Trophoblast cell (in vitro differentiated cells and primary cell): ENCODE results near the gene PSMB4.

Experiments
- DNase-seq, 2 donors: peaks; one replicate each; pipeline ENCODE4 v3.0.0-alpha.2; 2016
- H2AFZ ChIP-seq: 2 replicates; pipeline ENCODE4 v1.6.1; 2013; ENCODE audit warnings: low read length, moderate library complexity, mild to moderate bottlenecking; ENCODE audit not compliant: insufficient read depth, poor library complexity
- H2AK5ac ChIP-seq: 2 replicates; pipeline ENCODE4 v1.6.1; 2013; ENCODE audit warnings: mild to moderate bottlenecking, low read length
- H2BK120ac ChIP-seq: 2 replicates; pipeline ENCODE4 v1.6.1; 2013; ENCODE audit warnings: low read length, mild to moderate bottlenecking, moderate library complexity; ENCODE audit not compliant: insufficient read depth, poor library complexity
- H2BK12ac ChIP-seq: 2 replicates; pipeline ENCODE4 v1.6.1; 2013; ENCODE audit warnings: mild to moderate bottlenecking, low read length, moderate library complexity
- H2BK5ac ChIP-seq: 2 replicates; pipeline ENCODE4 v1.6.1; 2013; ENCODE audit warnings: low read length, low read depth, moderate library complexity, mild to moderate bottlenecking; ENCODE audit not compliant: poor library complexity
- H3K14ac ChIP-seq: 2 replicates; pipeline ENCODE4 v1.6.1; 2013; ENCODE audit warnings: mild to moderate bottlenecking, low read length
- H3K18ac ChIP-seq: 2 replicates; pipeline ENCODE4 v1.6.1; 2013; ENCODE audit warnings: mild to moderate bottlenecking, low read length
- H3K23ac ChIP-seq: 2 replicates; pipeline ENCODE4 v1.6.1; 2013; ENCODE audit warnings: low read length
- H3K27ac ChIP-seq: 2 replicates; pipeline ENCODE4 v1.5.1; 2013; ENCODE audit warnings: low read depth, mild to moderate bottlenecking, inconsistent platforms, low read length, moderate library complexity
- H3K27me3 ChIP-seq: 2 replicates; pipeline ENCODE4 v1.6.1; 2013; ENCODE audit warnings: inconsistent platforms, mild to moderate bottlenecking, low read length, moderate library complexity; ENCODE audit not compliant: insufficient read depth
- H3K36me3 ChIP-seq, 2 experiments: 1 replicate in 1 of 2; 2 replicates in 1 of 2; pipeline ENCODE4 v1.6.1; 2013; ENCODE audit warnings: low read length in 2 of 2, mild to moderate bottlenecking in 2 of 2, moderate library complexity in 1 of 2; ENCODE audit not compliant: insufficient read depth in 2 of 2, control insufficient read depth in 1 of 2
- H3K4ac ChIP-seq: 2 replicates; pipeline ENCODE4 v1.6.1; 2013; ENCODE audit warnings: low read depth, mild to moderate bottlenecking, low read length, moderate library complexity
- H3K4me1 ChIP-seq, 2 experiments: 1 replicate in 1 of 2; 2 replicates in 1 of 2; pipeline ENCODE4 v1.6.1; 2013; ENCODE audit warnings: low read length in 2 of 2, mild to moderate bottlenecking in 2 of 2, moderate library complexity in 1 of 2; ENCODE audit not compliant: insufficient read depth in 2 of 2, control insufficient read depth in 1 of 2
- H3K4me2 ChIP-seq: 2 replicates; pipeline ENCODE4 v1.6.1; 2013; ENCODE audit warnings: inconsistent platforms, mild to moderate bottlenecking, low read length, moderate library complexity
- H3K4me3 ChIP-seq: 2 replicates; pipeline ENCODE4 v1.5.1; 2013; ENCODE audit warnings: mild to moderate bottlenecking, low read depth, low read length, inconsistent platforms
- H3K79me1 ChIP-seq: one replicate; pipeline ENCODE4 v1.6.1; 2013; ENCODE audit warnings: low read length
- H3K79me2 ChIP-seq: 2 replicates; pipeline ENCODE4 v1.6.1; 2013; ENCODE audit warnings: low read length, mild to moderate bottlenecking; ENCODE audit not compliant: control insufficient read depth, insufficient read depth, poor library complexity
- H3K9ac ChIP-seq: 2 replicates; pipeline ENCODE4 v1.6.1; 2013; ENCODE audit warnings: mild to moderate bottlenecking, low read length
- H3K9me3 ChIP-seq: 2 replicates; pipeline ENCODE4 v1.6.1; 2013; ENCODE audit warnings: low read depth, mild to moderate bottlenecking, control low read depth, inconsistent platforms, low read length; ENCODE audit not compliant: insufficient read depth
- H4K12ac ChIP-seq: 2 replicates; pipeline ENCODE4 v1.6.1; 2013; ENCODE audit warnings: low read depth, mild to moderate bottlenecking, low read length, moderate library complexity
- H4K8ac ChIP-seq: 2 replicates; pipeline ENCODE4 v1.6.1; 2013; ENCODE audit warnings: low read depth, mild to moderate bottlenecking, low read length, moderate library complexity
- H4K91ac ChIP-seq: one replicate; pipeline ENCODE4 v1.6.1; 2013; ENCODE audit warnings: low read depth, mild to moderate bottlenecking, low read length, moderate library complexity
- WGBS: extraction: QIAGEN DNeasy Blood & Tissue Kit; methylation state at CpG from one replicate; pipeline ENCODE4 v1.1.7; 2013; ENCODE audit warnings: missing lambda C conversion rate; ENCODE audit not compliant: insufficient read length, insufficient coverage; ENCODE audit errors: extremely low coverage; 5-methylcytosine and 5-hydroxymethylcytosine counted together

PSMB4 gene

GRCh38 chr1:151418081-151418480, 18.7 kb downstream of the PSMB4 start:
- Histone ChIP-seq H3K14ac (no peak overlapping the region), H3K36me3 (peaks cover 34 to 38% of the 10 kb centered on the region in 2 experiments)

GRCh38 chr1:151419819-151420218, 20.4 kb downstream of the PSMB4 start:
- Histone ChIP-seq H3K4ac (no peak overlapping the region), H3K79me1 (no peaks in the 10 kb centered on the region), H3K27me3 (no peaks in the 10 kb centered on the region), H2AFZ (no peak overlapping the region), H2BK5ac (no peak overlapping the region), H3K18ac (no peak overlapping the region), H2BK120ac (no peak overlapping the region), H3K14ac (no peak overlapping the region), H2BK12ac (no peak overlapping the region), H2AK5ac (no peak overlapping the region), H3K79me2 (no peaks in the 10 kb centered on the region), H3K4me3 (no peak overlapping the region), H3K27ac (no peak overlapping the region), H3K4me1 (no peaks in the 10 kb centered on the region), H4K12ac (no peak overlapping the region), H4K91ac (no peak overlapping the region), H4K8ac (no peak overlapping the region), H3K9ac (no peak overlapping the region), H3K23ac (no peak overlapping the region), H3K4me2 (no peak overlapping the region), H3K9me3 (peaks cover 2% of the 10 kb centered on the region), H3K36me3 (peaks cover 39 to 41% of the 10 kb centered on the region in 2 experiments)
- WGBS = no CpG with 5 or more reads among the region's 5 CpGs
- DNase-seq = no peak

More at GRCh38 chr1:151418081-151418480, 18.7 kb downstream of the PSMB4 start:
- H3K27ac ChIP-seq = no peak overlapping the region
- WGBS = no CpG with 5 or more reads among the region's 3 CpGs
- H3K4me1 ChIP-seq = no peaks in the 10 kb centered on the region
- H4K8ac ChIP-seq = no peak overlapping the region
- H3K23ac ChIP-seq = no peak overlapping the region
- H3K4ac ChIP-seq = no peak overlapping the region
- H3K4me2 ChIP-seq = no peak overlapping the region
- H4K12ac ChIP-seq = no peak overlapping the region
- no peak overlapping the region for H2AFZ ChIP-seq
- H2BK12ac ChIP-seq = no peak overlapping the region
- H4K91ac ChIP-seq = no peak overlapping the region
- H3K9ac ChIP-seq = no peak overlapping the region
- no peak overlapping the region for H3K4me3 ChIP-seq
- H3K79me1 ChIP-seq = no peaks in the 10 kb centered on the region
- H2BK5ac ChIP-seq = no peak overlapping the region
- H3K9me3 ChIP-seq = no peaks in the 10 kb centered on the region
- H3K79me2 ChIP-seq = no peaks in the 10 kb centered on the region
- H2BK120ac ChIP-seq = no peak overlapping the region
- no peak for DNase-seq
- no peaks in the 10 kb centered on the region for H3K27me3 ChIP-seq
- no peak overlapping the region for H2AK5ac ChIP-seq
- H3K18ac ChIP-seq = no peak overlapping the region

- no CpG with 5 or more reads among the region's 2 CpGs for WGBS
- no peak overlapping the region for H3K9ac ChIP-seq
These were observed 25.7 kb downstream of the PSMB4 start for GRCh38 chr1:151425103-151425502.

GRCh38 chr1:151428068-151428467, 28.7 kb downstream of the PSMB4 start:
- Histone ChIP-seq H3K4me1 (no peaks in the 10 kb centered on the region), H3K4ac (no peak overlapping the region), H4K12ac (no peak overlapping the region), H4K91ac (no peak overlapping the region), H3K79me1 (no peaks in the 10 kb centered on the region), H3K36me3 (peaks cover 18 to 39% of the 10 kb centered on the region in 2 experiments), H3K14ac (no peak overlapping the region), H3K23ac (peak overlapping the region; percentile 33), H3K27me3 (no peaks in the 10 kb centered on the region), H2AFZ (no peak overlapping the region), H3K4me3 (no peak overlapping the region), H2AK5ac (no peak overlapping the region), H3K9me3 (peaks cover 4% of the 10 kb centered on the region), H3K4me2 (no peak overlapping the region), H3K79me2 (no peaks in the 10 kb centered on the region), H2BK120ac (no peak overlapping the region), H3K9ac (no peak overlapping the region), H4K8ac (no peak overlapping the region), H2BK12ac (no peak overlapping the region), H2BK5ac (no peak overlapping the region), H3K18ac (no peak overlapping the region), H3K27ac (no peak overlapping the region)
- DNase-seq = no peak
- WGBS = no CpG with 5 or more reads among the region's 7 CpGs

More at GRCh38 chr1:151425103-151425502, 25.7 kb downstream of the PSMB4 start:
- no peak overlapping the region for H3K14ac ChIP-seq
- no peak overlapping the region for H3K4me3 ChIP-seq
- no peak overlapping the region for H4K91ac ChIP-seq
- no peaks in the 10 kb centered on the region for H3K27me3 ChIP-seq
- H3K4me2 ChIP-seq = no peak overlapping the region
- no peaks in the 10 kb centered on the region for H3K79me1 ChIP-seq
- no peak overlapping the region for H2BK5ac ChIP-seq
- H3K23ac ChIP-seq = no peak overlapping the region
- no peak overlapping the region for H2BK120ac ChIP-seq
- no peak overlapping the region for H4K12ac ChIP-seq
- peaks cover 4% of the 10 kb centered on the region for H3K9me3 ChIP-seq
- DNase-seq = no peak
- peaks cover 26 to 45% of the 10 kb centered on the region in 2 experiments for H3K36me3 ChIP-seq
- H2AFZ ChIP-seq = no peak overlapping the region
- no peak overlapping the region for H2AK5ac ChIP-seq
- no peak overlapping the region for H3K18ac ChIP-seq
- no peaks in the 10 kb centered on the region for H3K79me2 ChIP-seq
- no peak overlapping the region for H2BK12ac ChIP-seq
- no peaks in the 10 kb centered on the region for H3K4me1 ChIP-seq
- H3K4ac ChIP-seq = no peak overlapping the region
- H3K27ac ChIP-seq = no peak overlapping the region
- H4K8ac ChIP-seq = no peak overlapping the region
